ENCODE data around the gene NFX1. TPM values are rescaled to one million over a fixed set of nuclear protein-coding genes. Genes with fewer than 3 reads are reported as not detected.
"Not testable (repeated sequence)": the region's sequence is repeated elsewhere in the genome, so short reads cannot be mapped to it uniquely, and the experiment has no call there.

NFX1 gene
- polyA plus RNA-seq, 1 donor (not counting 4 experiments of a cell fraction or from before 2014, with no cell fraction given): 28.1 TPM

- not testable (repeated sequence) for H4K20me1 ChIP-seq (ENCODE audit: control insufficient read depth, extremely low read depth, insufficient read depth, low read length)
Observed at GRCh38 chr9:33385979-33386640, 95.8 kb downstream of the NFX1 start.

DNA sequence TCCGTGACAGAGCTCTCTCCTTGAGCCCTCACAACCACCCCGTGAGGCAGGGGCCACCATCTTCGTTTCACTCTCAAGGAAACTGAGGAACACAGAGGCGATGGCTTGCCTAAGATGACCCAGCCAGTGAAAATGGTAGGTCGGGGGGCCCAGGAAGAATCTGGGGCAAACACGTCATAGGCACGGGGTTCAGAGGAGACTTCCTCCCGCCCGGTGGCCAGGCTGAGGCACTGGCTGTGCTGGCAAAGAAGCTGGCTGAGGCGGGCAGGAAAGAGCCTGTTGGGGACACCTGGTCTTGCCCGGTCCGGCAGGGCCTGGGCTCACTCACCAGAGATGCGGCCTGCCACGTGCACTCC lies 96.3 kb downstream of the NFX1 start:
- H3K27me3 ChIP-seq (ENCODE audit: control insufficient read depth, extremely low read depth, insufficient read depth, low read length); dilution Hi-C loops (cut with MboI; ENCODE audit: extremely low pct_ligation_motif_present, low sequenced_read_pairs); H3K36me3 ChIP-seq (ENCODE audit: control insufficient read depth in 2 of 2, extremely low read depth in 1 of 2, insufficient read depth in 2 of 2, low read length in 2 of 2); DNase-seq (ENCODE audit: low read depth, low spot score); H3K9me1 ChIP-seq (ENCODE audit: control insufficient read depth, extremely low read depth, insufficient read depth, low read length); H3K27ac ChIP-seq (ENCODE audit: control insufficient read depth, insufficient read depth, low read length); H3K9ac ChIP-seq (ENCODE audit: control insufficient read depth, extremely low read depth, insufficient read depth, low read length); FAIRE-seq; H3K4me2 ChIP-seq (ENCODE audit: control insufficient read depth, extremely low read depth, insufficient read depth, low read depth, low read length); H3K4me3 ChIP-seq (ENCODE audit: control insufficient read depth in 2 of 3, extremely low read depth in 1 of 3, insufficient read depth in 2 of 3, low read depth in 1 of 3, low read length in 3 of 3); H3K4me1 ChIP-seq (ENCODE audit: control insufficient read depth, extremely low read depth, insufficient read depth, low read length); H2AFZ ChIP-seq (ENCODE audit: control insufficient read depth, low read length); H4K20me1 ChIP-seq (ENCODE audit: control insufficient read depth, extremely low read depth, insufficient read depth, low read length); H3K9me3 ChIP-seq (ENCODE audit: control insufficient read depth, low read depth, low read length); H3K79me2 ChIP-seq (ENCODE audit: control insufficient read depth, insufficient read depth, low read length): not testable (repeated sequence)

More at GRCh38 chr9:33385979-33386640, 95.8 kb downstream of the NFX1 start:
- FAIRE-seq; H3K79me2 ChIP-seq (ENCODE audit: control insufficient read depth, insufficient read depth, low read length); H3K9me3 ChIP-seq (ENCODE audit: control insufficient read depth, low read depth, low read length); H2AFZ ChIP-seq (ENCODE audit: control insufficient read depth, low read length); H3K4me3 ChIP-seq (ENCODE audit: control insufficient read depth in 2 of 3, extremely low read depth in 1 of 3, insufficient read depth in 2 of 3, low read depth in 1 of 3, low read length in 3 of 3); H3K9ac ChIP-seq (ENCODE audit: control insufficient read depth, extremely low read depth, insufficient read depth, low read length); H3K9me1 ChIP-seq (ENCODE audit: control insufficient read depth, extremely low read depth, insufficient read depth, low read length); H3K27ac ChIP-seq (ENCODE audit: control insufficient read depth, insufficient read depth, low read length); H3K27me3 ChIP-seq (ENCODE audit: control insufficient read depth, extremely low read depth, insufficient read depth, low read length); H3K36me3 ChIP-seq (ENCODE audit: control insufficient read depth in 2 of 2, extremely low read depth in 1 of 2, insufficient read depth in 2 of 2, low read length in 2 of 2); dilution Hi-C loops (cut with MboI; ENCODE audit: extremely low pct_ligation_motif_present, low sequenced_read_pairs); H3K4me1 ChIP-seq (ENCODE audit: control insufficient read depth, extremely low read depth, insufficient read depth, low read length); DNase-seq (ENCODE audit: low read depth, low spot score); H3K4me2 ChIP-seq (ENCODE audit: control insufficient read depth, extremely low read depth, insufficient read depth, low read depth, low read length): not testable (repeated sequence)

- H3K27me3 ChIP-seq (ENCODE audit: control insufficient read depth, extremely low read depth, insufficient read depth, low read length); FAIRE-seq; H3K4me1 ChIP-seq (ENCODE audit: control insufficient read depth, extremely low read depth, insufficient read depth, low read length); H3K9me3 ChIP-seq (ENCODE audit: control insufficient read depth, low read depth, low read length); H4K20me1 ChIP-seq (ENCODE audit: control insufficient read depth, extremely low read depth, insufficient read depth, low read length); dilution Hi-C loops (cut with MboI; ENCODE audit: extremely low pct_ligation_motif_present, low sequenced_read_pairs); H3K4me3 ChIP-seq (ENCODE audit: control insufficient read depth in 2 of 3, extremely low read depth in 1 of 3, insufficient read depth in 2 of 3, low read depth in 1 of 3, low read length in 3 of 3); H3K79me2 ChIP-seq (ENCODE audit: control insufficient read depth, insufficient read depth, low read length); H3K27ac ChIP-seq (ENCODE audit: control insufficient read depth, insufficient read depth, low read length); H3K36me3 ChIP-seq (ENCODE audit: control insufficient read depth in 2 of 2, extremely low read depth in 1 of 2, insufficient read depth in 2 of 2, low read length in 2 of 2); H3K9ac ChIP-seq (ENCODE audit: control insufficient read depth, extremely low read depth, insufficient read depth, low read length); DNase-seq (ENCODE audit: low read depth, low spot score); H2AFZ ChIP-seq (ENCODE audit: control insufficient read depth, low read length); H3K9me1 ChIP-seq (ENCODE audit: control insufficient read depth, extremely low read depth, insufficient read depth, low read length); H3K4me2 ChIP-seq (ENCODE audit: control insufficient read depth, extremely low read depth, insufficient read depth, low read depth, low read length): not testable (repeated sequence)
Observed at GRCh38 chr9:33386998-33387397, 96.7 kb downstream of the NFX1 start.

Measured in keratinocyte (primary cell).